IMR-90 (cell line): ENCODE data around the gene IGLL5. TPM values are rescaled to one million over a fixed set of nuclear protein-coding genes. Genes with fewer than 3 reads are reported as not detected.

Experiments used
- ATAC-seq: fragments of 200-7000 bp; cut with Tn5 transposase; 2 replicates; pipeline ENCODE4 v1.9.1; 2020; ENCODE audit warnings: low read depth, mild to moderate bottlenecking, moderate library complexity
- BruUV-seq: library from RNA; stranded (reverse); fragments of 400-500 nt; replicated peaks from 2 replicates; lab custom pipeline; 2021; lab: Mats Ljungman, UMichigan
- CTCF ChIA-PET: fragments of 300-600 bp; formaldehyde crosslinking; extraction: SDS; loops from one replicate; lab custom pipeline; 2021; ENCODE audit warnings: antibody characterized with exemption; lab: Yijun Ruan, JAX
- POLR2A ChIA-PET: fragments of 300-600 bp; sonication (Branson Sonifier 250); formaldehyde crosslinking; loops from one replicate; lab custom pipeline; 2022; ENCODE audit warnings: antibody characterized with exemption; ENCODE audit not compliant: unreplicated experiment; lab: Charles Lee
- DNase-seq: peaks from one replicate; pipeline ENCODE4 v3.0.0; 2013
- H2AFZ ChIP-seq: replicated peaks from 2 replicates; pipeline ENCODE3; 2013; ENCODE audit warnings: low read length, mild to moderate bottlenecking; ENCODE audit not compliant: poor library complexity
- H2AK5ac ChIP-seq: 2 replicates; pipeline ENCODE4 v1.6.1; 2013; ENCODE audit warnings: low read depth, low read length, inconsistent platforms
- H2AK9ac ChIP-seq: replicated peaks from 2 replicates; pipeline ENCODE3; 2013; ENCODE audit warnings: mild to moderate bottlenecking, low read depth, low read length, moderate library complexity; ENCODE audit not compliant: poor library complexity
- H2BK120ac ChIP-seq: 2 replicates; pipeline ENCODE4 v1.6.1; 2013; ENCODE audit warnings: low read depth, low read length, inconsistent platforms
- H2BK15ac ChIP-seq: 3 replicates; pipeline ENCODE4 v1.6.1; 2013; ENCODE audit warnings: low read depth, low read length, inconsistent platforms
- H2BK20ac ChIP-seq: 2 replicates; pipeline ENCODE4 v1.6.1; 2013; ENCODE audit warnings: low read depth, mild to moderate bottlenecking, inconsistent platforms, low read length, moderate library complexity
- H2BK5ac ChIP-seq: 2 replicates; pipeline ENCODE4 v1.6.1; 2013; ENCODE audit warnings: mild to moderate bottlenecking, low read depth, low read length, inconsistent platforms; ENCODE audit not compliant: poor library complexity, severe bottlenecking
- H3K14ac ChIP-seq: replicated peaks from 2 replicates; pipeline ENCODE4 v1.6.1; 2013; ENCODE audit warnings: low read depth, low read length, inconsistent platforms
- H3K18ac ChIP-seq: 2 replicates; pipeline ENCODE4 v1.6.1; 2013; ENCODE audit warnings: low read depth, low read length, control low read depth
- H3K23ac ChIP-seq: 2 replicates; pipeline ENCODE4 v1.6.1; 2013; ENCODE audit warnings: low read depth, low read length, inconsistent platforms
- H3K27ac ChIP-seq: 2 replicates; pipeline ENCODE4 v1.5.1; 2013; ENCODE audit warnings: mild to moderate bottlenecking, control low read depth, low read length; ENCODE audit not compliant: insufficient read depth
- H3K27me3 ChIP-seq: 2 replicates; pipeline ENCODE4 v1.6.1; 2013; ENCODE audit warnings: low read length; ENCODE audit not compliant: control insufficient read depth, insufficient read depth
- H3K36me3 ChIP-seq: 2 replicates; pipeline ENCODE4 v1.6.1; 2013; ENCODE audit warnings: low read length, mixed read lengths; ENCODE audit not compliant: control insufficient read depth, insufficient read depth
- H3K4ac ChIP-seq: 2 replicates; pipeline ENCODE4 v1.6.1; 2013; ENCODE audit warnings: low read depth, low read length, inconsistent platforms
- H3K4me1 ChIP-seq: 2 replicates; pipeline ENCODE4 v1.6.1; 2013; ENCODE audit warnings: low read length, mixed read lengths; ENCODE audit not compliant: control insufficient read depth, insufficient read depth
- H3K4me2 ChIP-seq: 2 replicates; pipeline ENCODE4 v1.6.1; 2013; ENCODE audit warnings: low read depth, mild to moderate bottlenecking, control low read depth, low read length, moderate library complexity
- H3K4me3 ChIP-seq: 2 replicates; pipeline ENCODE4 v1.5.1; 2013; ENCODE audit warnings: low read depth, mild to moderate bottlenecking, control low read depth, low read length, moderate library complexity; ENCODE audit not compliant: insufficient read depth
- H3K56ac ChIP-seq: 2 replicates; pipeline ENCODE4 v1.6.1; 2013; ENCODE audit warnings: low read length, inconsistent platforms; ENCODE audit not compliant: insufficient read depth; ENCODE audit errors: extremely low read depth
- H3K79me1 ChIP-seq, 2 experiments: 2 replicates each; pipeline ENCODE4 v1.6.1; 2013; ENCODE audit warnings: low read length in 2 of 2, inconsistent platforms in 1 of 2, low read depth in 1 of 2
- H3K9ac ChIP-seq: 2 replicates; pipeline ENCODE4 v1.6.1; 2013; ENCODE audit warnings: low read depth, low read length, control low read depth
- H3K9me1 ChIP-seq: 2 replicates; pipeline ENCODE4 v1.6.1; 2013; ENCODE audit warnings: low read length, inconsistent platforms; ENCODE audit not compliant: insufficient read depth
- H3K9me3 ChIP-seq: 2 replicates; pipeline ENCODE4 v1.6.1; 2013; ENCODE audit warnings: low read length; ENCODE audit not compliant: control insufficient read depth, insufficient read depth
- H4K20me1 ChIP-seq: 2 replicates; pipeline ENCODE4 v1.6.1; 2013; ENCODE audit warnings: low read length, inconsistent platforms; ENCODE audit not compliant: insufficient read depth
- H4K5ac ChIP-seq: 2 replicates; pipeline ENCODE4 v1.6.1; 2013; ENCODE audit warnings: mild to moderate bottlenecking, low read depth, low read length, control low read depth
- H4K8ac ChIP-seq, 2 experiments: 2 replicates each; pipeline ENCODE4 v1.6.1; 2013; ENCODE audit warnings: low read depth in 2 of 2, low read length in 2 of 2, control low read depth in 1 of 2, inconsistent platforms in 1 of 2
- H4K91ac ChIP-seq: 2 replicates; pipeline ENCODE4 v1.6.1; 2013; ENCODE audit warnings: low read depth, low read length, inconsistent platforms; ENCODE audit not compliant: insufficient read depth
- POLR2A ChIP-seq: IDR thresholded peaks from 2 replicates; pipeline ENCODE4 v1.6.1; 2012; ENCODE audit warnings: mild to moderate bottlenecking, low read depth, low read length
- RFX5 ChIP-seq: IDR thresholded peaks from 2 replicates; pipeline ENCODE4 v1.8.0; 2012; ENCODE audit warnings: low read depth, mild to moderate bottlenecking, low read length, moderate library complexity
- WGBS, 2 experiments: methylation state at CpG; one replicate each; pipeline versions ENCODE4 v1.1.5 to v1.1.7; 2013; ENCODE audit warnings: missing lambda C conversion rate in 2 of 2; ENCODE audit not compliant: insufficient read length in 1 of 2; ENCODE audit errors: extremely low coverage in 2 of 2; 5-methylcytosine and 5-hydroxymethylcytosine counted together
- dilution Hi-C: fragments of 300-500 bp; cut with HindIII; formaldehyde crosslinking; loops from one replicate; pipeline ENCODE4 v1.14.3; 2018; ENCODE audit warnings: low sequenced_read_pairs; ENCODE audit not compliant: unreplicated experiment
- in situ Hi-C: fragments of 300-500 bp; cut with MboI; formaldehyde crosslinking; loops from 3 replicates; pipeline ENCODE4 v1.14.3; 2019; ENCODE audit warnings: low sequenced_read_pairs, inconsistent platforms, mixed read lengths
- intact Hi-C: fragments of 100-400 bp; cut with micrococcal nuclease; formaldehyde crosslinking; loops from 2 replicates; pipeline ENCODE4 v1.10.0; 2022
- polyA plus RNA-seq, 3 experiments: library from polyadenylated mRNA; depleted of rRNA; stranded (reverse); fragments of >200 nt; gene quantifications; 2 replicates each; pipeline ENCODE4 v1.2.3, GENCODE V29; 2012; ENCODE audit warnings: low replicate concordance in 1 of 3
- total RNA-seq: library from RNA; depleted of rRNA; stranded (reverse); fragments of >200 nt; gene quantifications from 2 replicates; pipeline ENCODE4 v1.2.3, GENCODE V29; 2012

Gene IGLL5
- total and polyA plus RNA-seq, 2 of the 4 experiments (the other 2 are of a cell fraction): not detected

DNA sequence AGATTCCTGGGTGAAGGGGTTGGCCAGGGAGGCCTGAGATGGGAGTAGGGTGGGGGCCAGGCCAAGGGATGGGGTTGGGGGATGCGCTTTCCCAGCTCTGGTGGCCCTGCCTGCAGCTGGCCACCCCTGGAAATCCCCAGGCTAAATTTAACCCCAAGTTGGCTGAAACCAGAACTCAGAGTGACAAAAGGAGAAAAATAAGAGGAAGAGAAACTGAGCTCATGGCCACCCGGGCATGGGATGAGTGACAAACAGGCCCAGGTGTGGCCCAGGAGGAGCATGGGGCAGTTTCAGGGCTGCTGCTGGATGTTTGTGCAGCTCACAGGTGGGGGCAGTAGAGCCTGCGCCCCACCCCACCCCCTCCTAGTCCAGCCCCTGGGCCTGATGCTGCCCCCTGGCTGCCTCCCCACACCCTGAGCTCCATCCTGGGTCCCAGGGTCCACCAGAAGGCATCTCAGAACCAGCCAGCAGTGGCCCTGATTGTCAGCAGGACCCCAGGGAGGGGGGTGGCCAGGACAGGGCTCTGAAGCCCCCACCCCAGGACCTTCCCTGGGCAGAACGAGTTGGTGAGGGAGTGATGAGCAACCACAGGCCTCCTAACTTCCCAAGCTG lies 48.0 kb downstream of the IGLL5 start:
- Histone ChIP-seq H3K9me1 (no peaks in the 10 kb centered on the region), H2AK5ac (no peak overlapping the region), H2BK20ac (no peak overlapping the region), H2BK5ac (no peak overlapping the region), H2AFZ (no peak overlapping the region), H3K4me1 (no peaks in the 10 kb centered on the region), H3K9me3 (no peaks in the 10 kb centered on the region), H3K27me3 (peaks cover 6% of the 10 kb centered on the region), H3K27ac (no peak overlapping the region), H3K23ac (no peak overlapping the region), H2AK9ac (no peak overlapping the region), H4K20me1 (no peaks in the 10 kb centered on the region), H3K4me3 (no peak overlapping the region), H3K36me3 (no peaks in the 10 kb centered on the region), H3K4ac (no peak overlapping the region), H3K4me2 (no peak overlapping the region), H3K9ac (no peak overlapping the region), H3K18ac (no peak overlapping the region), H2BK15ac (no peak overlapping the region), H3K79me1 (no peaks in the 10 kb centered on the region), H3K14ac (no peak overlapping the region), H4K5ac (no peak overlapping the region), H4K91ac (no peak overlapping the region), H3K56ac (no peak overlapping the region), H4K8ac (no peak overlapping the region), H2BK120ac (no peak overlapping the region)
- BruUV-seq: no TSS peak
- in situ Hi-C loops (no loop called here), intact Hi-C loops (no loop called here), dilution Hi-C loops (no loop called here)
- ChIA-PET POLR2A (interaction anchor here (0.6 kb wide), 1 partner anchor 104 kb away, joined by 3 read pairs; no protein-coding TSS in a partner anchor), CTCF (no interaction called here)
- no peak for TF ChIP-seq POLR2A
- no peak for TF ChIP-seq RFX5
- 80% methylated on average over 1 of the region's 4 CpGs; no CpG with 5 or more reads in 1 of the 2 experiments for WGBS, 2 experiments
- ATAC-seq: no peak
- no peak for DNase-seq
